HG03565 (cell line): ENCODE measurements around the gene EFEMP1.
"Not testable (repeated sequence)": the region's sequence is repeated elsewhere in the genome, so short reads cannot be mapped to it uniquely, and the experiment has no call there.

ENCODE experiments used
- ATAC-seq: cut with Tn5 transposase; IDR thresholded peaks from one replicate; pipeline ENCODE4 v1.9.1; 2021; ENCODE audit warnings: mild to moderate bottlenecking, moderate library complexity; ENCODE audit not compliant: unreplicated experiment

EFEMP1 gene

DNA sequence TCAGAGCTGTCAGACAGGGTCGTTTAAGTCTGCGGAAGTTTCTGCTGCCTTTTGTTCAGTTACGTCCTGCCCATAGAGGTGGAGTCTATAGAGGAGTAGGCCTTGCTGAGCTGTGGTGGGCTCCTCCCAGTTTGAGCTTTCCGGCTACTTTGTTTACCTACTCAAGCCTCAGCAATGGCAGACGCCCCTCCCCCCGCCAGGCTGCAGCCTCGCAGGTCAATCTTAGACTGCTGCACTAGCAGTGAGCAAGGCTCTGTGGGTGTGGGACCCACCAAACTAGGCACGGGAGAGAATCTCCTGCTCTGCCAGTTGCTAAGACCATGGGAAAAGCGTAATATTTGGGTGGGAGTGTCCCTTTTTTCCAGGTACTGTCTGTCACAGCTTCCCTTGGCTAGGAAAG, 86.5 kb downstream of the EFEMP1 start:
- no peak for ATAC-seq

DNA sequence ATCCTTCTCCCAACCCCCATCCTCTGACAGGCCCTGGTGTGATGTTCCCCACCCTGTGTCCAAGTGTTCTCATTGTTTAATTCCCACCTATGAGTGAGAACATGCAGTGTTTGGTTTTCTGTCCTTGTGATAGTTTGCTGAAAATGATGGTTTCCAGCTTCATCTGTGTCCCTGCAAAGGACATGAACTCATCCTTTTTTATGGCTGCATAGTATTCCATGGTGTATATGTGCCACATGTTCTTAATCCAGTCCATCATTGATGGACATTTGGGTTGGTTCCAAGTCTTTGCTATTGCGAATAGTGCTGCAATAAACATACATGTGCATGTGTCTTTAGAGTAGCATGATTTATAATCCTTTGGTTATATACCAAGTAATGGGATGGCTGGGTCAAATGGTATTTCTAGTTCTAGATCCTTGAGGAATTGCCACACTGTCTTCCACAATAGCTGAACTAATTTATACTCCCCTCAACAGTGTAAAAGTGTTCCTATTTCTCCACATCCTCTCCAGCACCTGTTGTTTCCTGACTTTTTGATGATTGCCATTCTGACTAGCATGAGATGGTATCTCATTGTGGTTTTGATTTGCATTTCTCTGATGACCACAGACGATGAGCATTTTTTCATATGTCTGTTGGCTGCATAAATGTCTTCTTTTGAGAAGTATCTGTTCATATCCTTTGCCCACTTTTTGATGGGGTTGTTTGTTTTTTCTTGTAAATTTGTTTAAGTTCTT, 91.7 kb downstream of the EFEMP1 start:
- not testable (repeated sequence) for ATAC-seq

DNA sequence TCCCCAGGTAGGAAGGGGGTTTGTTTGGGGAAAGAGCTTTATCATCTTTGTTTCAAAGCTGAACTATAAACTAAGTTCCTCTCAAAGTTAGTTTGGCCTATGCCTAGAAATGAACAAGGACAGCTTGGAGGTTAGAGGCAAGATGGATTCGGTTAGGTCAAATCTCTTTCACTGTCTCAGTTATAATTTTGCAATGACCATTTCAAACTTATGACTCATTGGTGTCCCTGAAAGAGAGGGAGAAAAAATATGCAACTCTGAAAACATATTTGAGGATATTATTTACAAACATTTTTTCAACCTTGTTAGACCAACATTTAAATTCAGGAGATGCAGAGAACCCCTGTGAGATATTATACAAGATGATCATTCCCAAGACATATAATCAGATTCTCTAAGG, 95.7 kb downstream of the EFEMP1 start:
- ATAC-seq, result no peak

DNA sequence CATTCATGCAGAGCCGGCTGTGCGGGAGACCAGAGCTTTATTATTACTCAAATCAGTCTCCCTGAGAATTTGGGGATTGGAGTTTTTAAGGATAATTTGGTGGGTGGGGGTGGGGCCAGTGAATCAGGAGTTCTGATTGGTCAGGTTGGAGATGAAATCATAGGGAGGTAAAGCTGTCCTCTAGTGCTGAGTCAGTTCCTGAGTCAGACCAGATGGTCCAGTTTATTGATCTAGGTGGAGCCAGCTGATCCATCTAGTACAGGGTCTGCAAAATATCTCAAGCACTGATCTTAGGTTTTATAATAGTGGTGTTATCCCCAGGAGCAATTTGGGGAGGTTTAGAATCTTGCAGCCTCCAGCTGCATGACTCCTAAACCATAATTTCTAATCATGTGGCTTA, 96.2 kb downstream of the EFEMP1 start:
- ATAC-seq, result not testable (repeated sequence)

DNA sequence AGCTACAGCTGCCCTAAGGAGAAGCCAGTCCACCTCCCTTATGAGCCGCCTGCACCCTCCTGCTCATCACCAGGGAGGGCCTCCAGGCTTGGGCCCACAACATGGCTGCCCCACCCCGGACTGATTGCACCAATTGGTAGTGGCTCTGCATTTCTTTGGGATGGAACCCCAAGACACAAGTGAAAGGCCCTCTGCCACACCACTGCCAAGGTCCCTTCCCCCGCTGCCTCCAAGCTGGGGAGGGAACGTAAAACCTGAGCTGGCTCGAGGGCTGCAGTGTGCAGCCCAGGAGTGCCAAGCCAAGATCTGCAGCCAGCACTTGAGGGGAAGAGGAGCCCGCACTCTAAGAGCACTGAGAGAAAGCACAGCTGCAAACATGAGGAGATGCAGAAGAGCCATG, 97.3 kb downstream of the EFEMP1 start:
- ATAC-seq, result no peak

DNA sequence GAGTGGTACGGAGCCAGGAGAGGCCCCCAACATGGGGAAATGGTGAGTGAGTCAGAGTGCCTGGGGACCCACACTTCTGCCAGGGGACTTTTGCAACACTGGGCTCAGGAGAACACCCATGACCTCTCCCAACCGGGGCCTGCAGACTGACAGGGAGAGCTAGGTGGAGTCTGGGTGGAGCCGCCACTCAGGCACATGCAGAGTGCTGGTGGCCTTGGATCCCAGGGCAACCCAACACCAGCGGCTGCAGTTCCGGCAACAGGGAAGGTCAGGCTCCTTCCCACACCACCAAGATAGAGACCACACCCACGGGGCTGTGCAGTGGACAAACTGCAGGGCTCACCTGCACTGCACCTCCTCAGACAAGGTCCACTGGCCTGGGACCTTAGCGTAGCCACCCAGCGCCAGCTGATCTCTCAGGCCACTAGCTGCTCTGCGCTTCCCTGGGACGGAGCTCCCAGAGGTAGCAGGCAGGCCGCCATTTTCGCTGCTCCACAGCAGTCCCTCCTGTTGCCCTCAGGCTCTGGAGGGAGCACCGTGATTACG, 99.0 kb downstream of the EFEMP1 start:
- no peak for ATAC-seq
